AG09319 (cell line): ENCODE measurements around the gene CSNK2B.

Experiments
- DNase-seq: peaks from one replicate; pipeline ENCODE4 v3.0.0-alpha.2; 2010; ENCODE audit warnings: low read depth; ENCODE audit errors: extremely low read depth
- TF ChIP-seq, protein P1 (sequence below): IDR thresholded peaks from 2 replicates; pipeline ENCODE4 v1.5.1; 2011; ENCODE audit warnings: low read depth, mild to moderate bottlenecking, inconsistent platforms, low read length, moderate library complexity

Gene CSNK2B

DNA sequence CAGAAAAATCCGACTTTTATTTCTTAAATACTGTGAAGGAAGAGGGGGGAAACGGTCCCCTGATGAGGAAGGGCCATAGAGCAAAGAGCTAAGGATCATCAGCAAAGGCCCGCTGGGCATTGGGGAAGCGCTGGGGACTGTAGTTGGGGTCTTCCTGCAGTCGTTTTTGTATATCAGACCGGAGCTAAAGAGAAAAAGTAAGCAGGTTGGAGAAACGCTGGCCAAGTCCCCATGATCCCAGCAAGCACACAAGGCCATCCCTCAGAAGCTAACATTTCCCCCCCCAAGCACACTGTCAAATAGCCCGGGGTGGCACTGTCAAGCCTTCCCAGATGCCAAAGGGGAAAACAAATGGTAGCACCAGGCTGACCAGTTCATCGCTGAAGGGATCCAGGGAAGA, 26.8 kb upstream of the CSNK2B start:
- TF ChIP-seq, protein P1, sequence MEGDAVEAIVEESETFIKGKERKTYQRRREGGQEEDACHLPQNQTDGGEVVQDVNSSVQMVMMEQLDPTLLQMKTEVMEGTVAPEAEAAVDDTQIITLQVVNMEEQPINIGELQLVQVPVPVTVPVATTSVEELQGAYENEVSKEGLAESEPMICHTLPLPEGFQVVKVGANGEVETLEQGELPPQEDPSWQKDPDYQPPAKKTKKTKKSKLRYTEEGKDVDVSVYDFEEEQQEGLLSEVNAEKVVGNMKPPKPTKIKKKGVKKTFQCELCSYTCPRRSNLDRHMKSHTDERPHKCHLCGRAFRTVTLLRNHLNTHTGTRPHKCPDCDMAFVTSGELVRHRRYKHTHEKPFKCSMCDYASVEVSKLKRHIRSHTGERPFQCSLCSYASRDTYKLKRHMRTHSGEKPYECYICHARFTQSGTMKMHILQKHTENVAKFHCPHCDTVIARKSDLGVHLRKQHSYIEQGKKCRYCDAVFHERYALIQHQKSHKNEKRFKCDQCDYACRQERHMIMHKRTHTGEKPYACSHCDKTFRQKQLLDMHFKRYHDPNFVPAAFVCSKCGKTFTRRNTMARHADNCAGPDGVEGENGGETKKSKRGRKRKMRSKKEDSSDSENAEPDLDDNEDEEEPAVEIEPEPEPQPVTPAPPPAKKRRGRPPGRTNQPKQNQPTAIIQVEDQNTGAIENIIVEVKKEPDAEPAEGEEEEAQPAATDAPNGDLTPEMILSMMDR, result no peak
- DNase-seq, result no peak

DNA sequence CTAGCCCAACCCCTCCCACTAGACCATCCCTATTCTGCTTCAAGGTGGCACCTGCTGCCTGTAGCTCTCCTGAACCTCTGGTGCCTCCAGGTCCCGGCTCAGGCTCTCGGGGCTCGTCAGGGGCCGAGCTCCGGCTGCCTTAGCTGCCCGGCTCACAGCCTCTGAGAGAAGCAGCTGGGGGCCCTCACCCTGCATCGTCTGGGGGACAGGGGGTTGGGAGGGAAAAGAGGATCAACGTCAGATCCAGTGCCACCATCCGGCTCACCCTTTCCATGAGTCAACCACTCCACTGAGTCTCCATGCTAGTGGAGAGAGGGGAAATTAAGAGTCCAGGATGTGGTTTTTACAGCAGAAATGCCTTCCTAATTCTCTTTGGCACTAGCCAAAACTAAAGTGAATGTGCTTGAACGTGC, 26.4 kb upstream of the CSNK2B start:
- TF ChIP-seq, protein P1, result no peak
- DNase-seq, result no peak

DNA sequence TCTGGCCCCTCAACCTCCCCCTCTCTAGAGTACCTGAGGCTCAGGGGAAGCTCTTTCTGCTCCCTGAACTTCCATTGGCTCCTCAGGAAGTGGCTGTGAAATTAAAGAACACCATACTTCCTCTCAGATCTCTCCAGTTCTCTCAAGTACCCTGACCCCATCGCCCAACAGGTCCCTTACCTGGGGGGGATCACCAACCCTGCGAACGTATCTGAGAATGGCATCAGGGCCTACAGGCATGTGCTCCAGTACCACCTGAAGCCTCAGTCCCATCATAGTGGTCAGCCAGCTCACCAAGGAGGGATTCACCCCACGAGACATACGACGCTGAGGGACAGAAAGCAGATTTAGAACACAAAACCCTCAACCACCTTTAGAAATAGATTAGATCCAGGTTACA, 25.3 kb upstream of the CSNK2B start:
- DNase-seq, result no peak
- TF ChIP-seq, protein P1, result no peak

DNA sequence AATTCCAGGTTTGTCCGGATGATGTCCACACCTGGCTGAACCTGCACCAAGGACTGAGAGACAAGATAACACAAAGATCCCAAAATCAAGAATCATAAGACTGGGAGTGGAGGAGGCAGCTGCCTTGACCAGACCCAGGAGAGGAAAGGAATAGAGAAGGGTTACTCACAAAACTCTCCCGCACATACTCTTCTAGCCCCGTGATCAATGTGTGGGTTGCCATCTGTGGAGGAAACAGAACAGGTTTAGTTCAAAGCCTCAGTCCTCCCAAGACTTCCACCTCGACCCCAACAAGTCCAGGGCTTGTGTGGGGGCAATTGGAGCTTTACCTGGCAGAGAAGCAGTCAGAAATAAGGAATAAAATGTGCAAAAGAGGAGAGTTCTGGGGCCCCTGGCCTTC, 24.5 kb upstream of the CSNK2B start:
- no peak for DNase-seq

DNA sequence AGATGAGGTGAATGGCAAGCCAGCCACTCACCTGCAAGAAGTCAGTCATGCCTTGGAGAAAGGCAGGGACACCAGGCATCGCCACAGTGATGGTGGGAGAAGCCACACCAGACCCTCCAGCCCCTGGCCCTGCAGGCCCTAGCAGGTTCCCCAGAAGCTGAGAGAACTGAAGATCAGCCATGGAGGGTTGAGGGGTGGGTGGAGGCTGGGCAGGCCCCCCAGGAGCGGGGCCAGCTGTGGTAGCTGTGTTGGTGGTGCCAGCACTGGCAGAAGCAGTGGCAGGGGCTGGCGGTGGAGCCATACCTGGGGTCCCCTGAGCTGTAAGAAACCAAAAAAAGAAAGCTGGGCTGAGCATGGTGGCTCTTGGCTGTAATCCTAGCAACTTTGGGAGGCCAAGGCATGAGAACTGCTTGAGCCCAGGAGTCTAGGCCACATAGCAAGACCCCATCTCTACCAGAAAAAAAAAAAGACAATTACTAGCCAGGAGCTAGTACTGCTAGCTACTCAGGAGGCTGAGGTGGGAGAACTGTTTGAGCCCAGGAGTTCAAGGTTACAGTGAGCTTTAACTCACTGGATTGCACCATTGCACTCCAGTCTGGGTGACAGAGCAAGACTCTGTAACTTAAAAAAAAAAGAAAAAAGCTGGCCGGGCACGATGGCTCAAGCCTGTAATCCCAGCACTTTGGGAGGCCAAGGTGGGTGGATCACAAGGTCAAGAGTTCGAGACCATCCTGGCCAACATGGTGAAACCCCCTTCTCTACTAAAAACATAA, 22.9 kb upstream of the CSNK2B start:
- TF ChIP-seq, protein P1, result no peak
- no peak for DNase-seq

More for the DNA sequence above, 24.5 kb upstream of the CSNK2B start:
- TF ChIP-seq, protein P1, result no peak

DNA sequence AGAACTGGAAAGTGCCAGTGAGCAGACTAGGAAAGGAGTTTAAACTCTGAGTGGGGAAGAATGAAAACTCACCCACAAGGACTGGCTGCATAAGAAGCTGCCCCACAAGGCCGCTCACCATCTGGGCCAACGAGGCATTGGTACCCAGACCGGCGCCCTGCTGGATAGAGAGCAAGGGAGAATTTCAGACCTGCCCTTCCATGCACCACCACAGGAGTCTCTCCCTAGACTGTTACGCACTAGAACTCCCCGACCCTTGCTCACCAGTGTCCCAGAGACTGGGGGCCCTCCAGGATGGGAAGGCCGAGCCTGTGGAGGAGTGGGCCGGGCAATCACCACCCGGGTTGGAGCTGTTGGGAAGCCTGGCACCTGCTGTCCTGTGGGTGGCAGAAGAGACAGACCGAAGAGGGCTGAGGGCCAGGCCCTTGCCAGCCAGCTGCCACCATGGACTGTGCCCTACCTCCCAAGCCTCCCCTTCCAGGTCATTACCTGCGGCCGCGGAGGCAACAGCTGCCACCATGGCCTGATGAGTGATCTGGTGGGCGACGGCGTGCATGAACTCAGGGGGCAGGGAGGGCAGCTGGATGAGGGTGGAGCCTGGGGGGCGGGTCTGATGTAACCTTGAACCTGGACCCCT, 21.9 kb upstream of the CSNK2B start:
- TF ChIP-seq, protein P1, result no peak
- DNase-seq, result no peak

DNA sequence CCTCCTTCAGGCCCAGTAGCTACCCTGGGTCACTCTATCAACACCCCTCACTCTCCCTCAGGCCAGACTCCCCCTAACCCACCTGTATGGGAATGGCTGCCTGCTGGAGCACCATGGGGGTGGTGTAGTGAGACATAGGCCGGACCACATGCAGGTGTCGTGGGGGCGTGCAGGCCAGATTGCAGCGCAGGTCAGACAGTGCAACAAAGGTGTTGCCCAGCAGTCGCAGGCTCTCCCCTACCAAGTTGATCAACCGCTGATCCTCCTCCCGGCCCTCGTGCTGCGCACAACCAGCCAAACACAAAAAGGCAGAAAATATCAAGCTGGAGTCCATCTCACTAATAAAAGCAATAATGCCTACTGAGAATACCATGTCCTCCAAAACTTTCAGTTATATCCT, 20.6 kb upstream of the CSNK2B start:
- DNase-seq, result no peak
- TF ChIP-seq, protein P1, result no peak
